HG03196 (cell line): ENCODE results near the gene LIPT2.

Experiments used
- ATAC-seq: cut with Tn5 transposase; IDR thresholded peaks from one replicate; pipeline ENCODE4 v1.9.1; 2021; ENCODE audit not compliant: unreplicated experiment

The LIPT2 gene

DNA sequence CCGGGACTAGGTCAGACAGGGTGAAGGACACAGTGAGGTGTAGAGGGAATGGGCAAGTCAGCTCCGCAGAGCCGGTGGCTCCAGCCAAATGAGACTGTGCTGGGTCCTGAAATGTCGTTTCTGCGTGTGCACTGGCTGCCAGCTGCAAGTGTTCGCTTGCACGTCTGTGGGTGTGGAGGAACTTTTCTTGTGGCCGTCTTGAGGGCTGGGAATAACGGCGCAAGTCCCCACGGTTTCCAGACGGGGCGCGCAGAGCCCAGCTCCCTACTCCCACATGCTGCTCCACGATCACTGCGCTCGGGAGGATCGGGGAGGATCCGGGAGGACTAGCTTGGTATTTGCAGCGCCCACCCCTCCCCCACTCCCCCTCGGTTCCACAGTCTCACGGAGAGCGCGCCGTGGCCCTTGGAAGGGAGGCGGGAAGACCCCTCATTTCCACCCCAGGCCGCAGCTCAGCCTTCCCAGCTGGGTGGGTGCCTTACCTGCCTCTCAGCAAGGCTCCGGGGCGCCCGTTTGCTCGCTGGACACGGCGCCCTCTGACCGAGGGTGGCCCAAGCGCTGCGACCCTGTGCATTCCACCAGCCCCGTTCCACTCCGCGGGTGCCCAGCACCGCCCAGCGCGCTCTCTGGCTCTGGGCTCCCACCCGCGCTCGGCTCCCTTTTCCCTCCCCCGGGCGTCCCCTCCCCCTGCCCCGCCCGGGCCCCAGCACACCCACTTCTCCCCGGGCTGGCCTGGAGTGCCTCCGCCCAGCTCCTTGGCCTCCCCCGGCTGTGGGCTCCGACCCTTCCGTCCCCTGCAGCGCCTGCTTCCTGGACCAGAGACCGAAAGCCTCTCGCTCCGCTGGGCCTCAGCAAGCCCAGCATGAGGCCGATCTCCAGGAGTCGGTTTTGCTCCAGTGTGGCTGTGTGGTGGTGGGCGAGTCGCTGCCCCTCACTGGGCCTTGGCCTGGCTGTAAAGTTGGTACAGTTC is 26.3 kb downstream of the LIPT2 start, which contains the start of gene KCNE3:
Gene KCNE3 (minus strand): TSS at position 634 of the 970 bp plus-strand sequence. CDS start 9,986 bp downstream, outside the sequence.
- no peak for ATAC-seq

DNA sequence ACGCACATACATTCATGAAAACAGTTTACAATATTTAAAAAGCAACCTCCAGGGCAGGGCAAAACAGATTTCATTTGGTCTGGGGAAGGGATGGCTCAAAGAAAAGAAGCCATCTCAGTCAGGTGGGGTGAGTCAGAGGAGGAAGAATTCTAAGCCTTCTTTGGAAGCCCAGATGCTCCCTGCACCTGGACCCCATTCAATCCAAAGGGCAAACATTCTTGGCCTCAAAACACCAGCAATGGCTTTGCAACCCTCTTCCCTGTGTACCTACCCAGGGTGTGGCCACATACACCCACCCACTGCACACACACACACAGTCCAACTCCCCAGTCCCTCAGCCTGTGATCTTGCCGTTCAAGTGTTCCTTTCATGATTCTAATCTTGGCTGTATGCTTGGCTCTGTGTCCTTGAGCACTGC is 28.2 kb downstream of the LIPT2 start:
- ATAC-seq = no peak

DNA sequence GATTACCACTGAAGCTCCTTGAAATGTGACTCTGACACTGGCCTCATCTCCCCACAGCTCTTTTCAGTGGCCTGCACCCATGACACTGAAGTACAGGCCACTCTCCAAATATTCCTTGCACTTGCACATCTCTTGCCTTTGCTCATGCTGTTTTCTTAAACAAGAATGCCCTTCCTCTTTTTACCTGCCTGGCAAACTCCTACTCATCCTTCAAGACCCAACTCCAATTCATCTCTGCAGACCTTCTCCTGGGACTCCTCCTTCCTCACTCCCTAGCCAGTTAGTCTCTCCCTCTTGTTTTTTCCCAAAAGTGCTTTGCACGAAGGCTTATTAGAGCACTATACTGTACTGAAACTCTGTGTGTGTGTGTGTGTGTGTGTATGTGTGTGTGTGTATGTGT is 28.8 kb downstream of the LIPT2 start:
- ATAC-seq = no peak

DNA sequence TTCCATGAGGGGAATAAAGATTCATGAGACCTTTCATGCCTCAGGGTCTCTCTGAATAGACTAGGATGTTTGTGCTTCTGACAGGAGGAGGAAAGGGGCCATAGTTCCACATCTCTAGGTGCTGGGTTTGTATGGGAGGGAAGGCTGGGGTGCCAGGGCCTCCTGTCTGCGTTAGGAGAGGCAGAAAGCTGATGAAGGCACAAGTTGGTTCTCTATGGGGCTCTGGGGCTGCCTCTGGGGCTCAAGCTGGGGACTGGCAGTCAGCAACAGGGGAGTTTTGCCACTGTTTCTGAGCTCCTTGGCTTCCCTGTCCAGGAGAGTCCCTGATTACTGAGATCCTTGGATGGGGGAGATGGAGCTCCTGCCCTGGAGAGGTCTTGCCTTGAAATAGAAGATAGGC is 30.3 kb downstream of the LIPT2 start:
- no peak for ATAC-seq

DNA sequence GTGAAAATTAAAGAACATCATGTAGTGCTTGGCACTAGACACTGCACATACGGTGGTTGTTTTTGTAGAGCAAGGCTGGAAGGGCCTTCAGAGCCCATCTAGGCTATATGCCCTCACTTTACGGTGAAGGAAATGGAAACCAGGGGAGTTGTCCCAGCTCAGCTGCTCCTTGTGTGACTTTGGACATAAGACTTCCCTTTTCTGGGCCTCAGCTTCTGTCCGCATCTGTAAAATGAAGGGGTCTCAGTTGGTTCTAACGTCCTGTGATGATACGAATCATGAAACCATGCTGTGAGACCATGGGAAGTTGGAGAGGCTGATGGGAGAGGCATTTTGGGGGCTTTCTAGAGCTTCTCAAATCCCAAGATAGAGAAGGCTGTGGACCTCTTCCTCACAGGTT is 30.9 kb downstream of the LIPT2 start:
- no peak for ATAC-seq

DNA sequence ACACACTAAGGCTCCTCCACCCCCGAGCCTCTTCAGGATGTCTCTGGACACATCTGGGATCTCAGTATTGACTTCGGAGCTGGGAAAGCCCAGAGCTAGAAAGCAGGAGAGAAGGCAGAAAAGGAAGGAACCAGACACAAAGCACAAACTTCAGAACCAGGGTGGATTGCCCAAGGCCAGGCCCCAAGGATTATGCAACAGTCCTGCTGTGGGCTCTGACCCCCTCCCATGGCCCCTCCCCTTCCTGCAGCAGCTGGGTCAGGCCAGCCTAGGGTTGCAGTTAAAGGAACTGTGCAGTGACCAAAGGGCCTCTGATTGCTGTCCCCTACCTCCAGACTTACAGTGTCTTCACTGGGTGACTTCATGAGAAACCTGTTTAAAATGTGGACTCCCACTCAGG is 31.5 kb downstream of the LIPT2 start:
- ATAC-seq = no peak

DNA sequence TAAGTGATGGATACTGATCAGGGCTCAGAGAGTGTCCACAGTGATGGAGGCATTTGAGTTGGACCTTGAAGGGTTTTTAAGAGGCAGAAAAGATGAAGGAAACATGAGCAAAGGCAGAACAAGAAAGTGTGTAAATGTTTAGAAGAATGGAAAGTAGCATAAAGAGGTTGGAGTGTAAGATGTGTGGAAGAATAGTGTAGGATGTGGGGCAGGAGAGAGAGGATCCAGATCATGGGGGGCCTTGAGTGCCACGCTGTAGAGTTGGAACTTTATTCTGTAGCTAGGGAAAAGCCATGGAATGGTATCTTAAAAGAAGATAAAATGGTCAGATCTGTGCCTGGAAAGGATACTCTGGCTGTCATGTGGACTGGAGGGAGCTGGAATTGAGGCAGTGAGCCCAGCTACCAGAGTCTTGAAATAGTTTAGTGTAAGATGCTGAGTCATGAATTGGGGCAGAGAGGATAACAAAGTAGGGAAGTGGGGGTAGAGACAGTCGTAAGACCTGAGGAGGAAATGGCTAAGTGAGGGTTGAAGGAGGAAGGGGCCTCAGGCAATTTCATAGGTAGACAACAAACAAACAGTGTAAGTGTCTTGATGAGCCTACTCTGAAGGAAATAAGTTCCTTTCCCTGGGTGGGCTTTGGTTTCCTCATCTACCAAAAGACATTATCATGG is 32.9 kb downstream of the LIPT2 start:
- ATAC-seq = no peak

DNA sequence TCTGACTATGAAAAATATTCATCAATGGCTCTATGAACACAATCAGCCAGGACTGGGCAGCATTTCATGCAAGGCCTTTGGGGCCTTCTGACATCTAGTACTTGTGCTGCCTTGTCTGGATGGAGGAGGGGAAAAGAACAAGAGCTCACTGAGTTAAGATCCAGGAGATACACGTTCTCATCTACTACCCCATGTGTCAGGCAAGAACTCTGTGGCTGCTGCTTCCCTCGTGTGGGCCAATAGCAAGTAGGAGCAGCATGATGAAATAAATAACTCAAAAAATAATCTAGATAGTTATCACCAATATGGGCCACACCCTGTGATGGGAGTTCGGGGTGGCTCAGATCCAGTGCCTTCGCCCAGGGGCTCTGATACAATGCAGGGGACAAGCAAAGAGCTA is 33.5 kb downstream of the LIPT2 start:
- ATAC-seq = no peak

DNA sequence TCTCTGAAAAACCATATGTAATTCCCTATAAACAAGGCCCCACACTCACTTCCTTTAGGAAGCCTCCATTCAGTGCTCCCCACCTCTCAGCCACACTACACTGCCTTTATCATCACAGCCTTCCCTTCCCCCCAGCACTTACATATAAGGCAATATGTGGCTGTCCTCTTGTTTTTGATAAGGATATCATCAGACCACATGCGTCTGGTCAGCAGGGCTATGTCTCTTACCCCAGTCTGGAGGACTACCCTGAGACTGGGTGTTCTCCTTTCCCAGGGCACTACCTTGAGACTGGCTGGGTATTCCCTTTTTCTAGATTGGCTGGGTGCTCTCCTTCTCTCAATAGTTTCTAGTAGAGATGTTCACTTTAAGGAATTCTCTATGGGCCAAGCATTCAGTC is 33.9 kb downstream of the LIPT2 start:
- ATAC-seq = no peak

DNA sequence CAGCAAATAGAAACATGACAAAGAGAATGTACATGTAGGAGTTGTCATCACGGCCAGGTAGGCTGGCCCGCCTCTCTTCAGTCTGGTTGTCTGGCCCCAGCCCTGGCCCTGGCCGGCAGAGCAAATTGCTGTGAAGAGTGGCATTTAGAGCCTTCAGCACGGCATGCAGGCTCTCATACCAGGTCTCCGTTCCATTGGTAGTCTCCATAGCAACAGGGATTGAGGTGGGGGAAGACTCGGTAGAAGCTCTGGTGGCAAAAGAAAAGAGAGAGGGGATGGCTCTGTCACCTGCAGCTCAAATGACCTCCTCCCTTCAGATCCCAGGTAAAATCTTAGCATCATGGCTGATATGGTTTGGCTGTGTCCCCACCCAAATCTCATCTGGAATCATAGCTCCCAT is 36.2 kb downstream of the LIPT2 start:
- ATAC-seq = no peak

DNA sequence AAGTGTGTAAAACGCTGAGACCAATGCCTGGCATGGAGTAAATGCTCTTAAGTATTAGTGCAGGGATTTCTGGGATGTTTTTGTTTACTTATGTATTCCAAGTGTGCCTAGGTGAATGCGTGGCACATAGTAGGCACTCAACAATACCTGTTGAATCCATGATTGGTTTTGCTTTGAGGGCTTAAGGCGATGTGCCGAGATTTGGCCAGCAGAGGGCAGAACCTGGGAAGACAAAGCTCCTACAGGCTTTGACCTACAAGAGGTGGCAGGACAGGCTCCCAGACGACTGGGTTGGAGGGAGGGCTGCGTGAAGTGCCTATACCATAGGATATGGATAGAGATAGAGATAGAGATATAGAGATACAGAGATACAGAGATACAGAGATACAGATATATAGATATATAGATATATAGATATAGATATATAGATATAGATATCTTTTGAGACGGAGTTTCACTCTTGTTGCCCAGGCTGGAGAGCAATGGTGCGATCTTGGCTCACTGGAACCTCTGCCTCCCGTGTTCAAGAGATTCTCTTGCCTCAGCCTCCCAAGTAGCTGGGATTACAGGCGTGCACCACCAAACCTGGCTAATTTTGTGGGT is 40.0 kb downstream of the LIPT2 start:
- ATAC-seq = no peak

DNA sequence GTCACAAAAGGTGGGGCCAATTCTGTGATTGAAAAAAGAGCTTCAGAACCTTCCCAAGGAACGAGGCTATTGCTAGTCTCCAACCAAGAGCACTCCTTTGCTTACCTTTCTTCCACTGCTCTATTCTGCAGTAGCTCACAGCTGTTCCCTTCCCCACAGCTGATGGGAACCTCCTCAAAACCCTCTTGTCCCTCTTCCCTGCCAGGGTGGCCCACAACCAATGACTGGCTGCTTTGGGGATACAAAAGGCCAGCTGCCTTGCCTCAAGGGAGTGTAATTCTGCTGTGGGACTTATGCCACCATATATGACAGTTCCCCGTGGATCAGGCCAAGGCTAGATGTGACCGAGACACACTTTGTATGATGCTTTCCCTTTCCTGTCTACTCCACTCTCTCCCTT is 41.2 kb downstream of the LIPT2 start:
- ATAC-seq = no peak

DNA sequence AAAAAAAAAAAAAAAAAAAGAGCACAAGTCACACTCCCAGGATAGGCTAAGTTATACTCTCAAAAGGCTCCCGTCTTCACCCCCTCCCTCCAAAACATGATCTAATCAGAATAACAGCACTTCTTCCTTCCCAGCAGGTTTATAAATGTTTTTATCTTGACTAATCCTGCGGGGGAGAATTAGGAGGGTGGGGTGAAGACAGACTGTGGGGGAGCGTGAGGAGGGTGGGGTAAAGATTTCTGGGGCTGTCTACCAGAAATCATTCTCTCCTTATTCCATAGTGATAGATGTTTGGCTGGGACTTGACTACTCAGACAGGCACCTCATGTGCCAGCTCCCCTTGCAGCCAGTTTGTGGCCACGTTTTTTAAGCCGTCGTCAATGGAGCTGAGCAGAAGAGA is 43.2 kb downstream of the LIPT2 start:
- no peak for ATAC-seq

DNA sequence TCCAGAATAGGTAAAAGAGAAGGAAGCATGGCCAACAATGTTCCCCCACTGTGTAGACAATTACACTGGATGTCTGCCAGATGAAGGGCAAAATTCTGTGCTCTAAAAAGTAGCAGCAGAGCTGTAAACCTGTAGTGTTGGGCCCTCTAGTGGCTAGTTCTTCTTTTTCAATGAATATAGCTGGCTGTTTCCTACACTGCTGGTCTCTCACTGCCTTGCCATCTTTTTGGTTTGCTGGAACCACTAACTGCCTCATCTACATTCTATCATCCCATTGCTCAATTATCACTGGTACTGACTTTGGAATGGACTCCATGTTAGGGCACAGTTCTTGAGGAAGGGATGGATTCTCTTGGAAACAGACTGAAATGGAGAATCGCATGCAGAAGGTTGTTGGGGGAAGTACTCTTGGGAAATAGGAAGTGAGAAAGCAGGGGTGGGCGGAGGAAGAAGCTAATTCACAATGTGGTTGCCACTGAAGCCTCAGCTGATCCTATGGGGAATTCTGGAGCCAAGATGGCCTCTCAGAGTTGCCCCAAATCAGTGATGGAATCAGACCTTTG is 44.1 kb downstream of the LIPT2 start:
- ATAC-seq = peak; percentile 82

DNA sequence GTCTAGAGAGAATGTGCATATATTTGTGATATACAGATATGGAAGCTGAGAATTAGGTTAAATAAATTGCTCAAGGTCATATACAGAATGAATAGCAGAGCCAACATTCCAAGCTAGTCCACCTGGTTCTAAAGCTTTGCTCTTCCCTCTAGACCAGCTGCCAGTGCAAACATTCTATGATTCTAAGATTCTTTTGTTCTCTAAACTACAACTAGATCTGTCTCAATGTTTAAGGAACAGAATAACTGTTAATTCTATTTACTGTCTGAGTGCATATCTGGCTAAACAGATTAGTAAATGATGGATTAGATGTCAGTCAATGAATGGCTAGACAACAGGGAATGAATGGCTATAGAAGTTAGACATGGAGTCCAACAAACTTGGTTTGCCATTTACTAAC is 45.8 kb downstream of the LIPT2 start:
- no peak for ATAC-seq

DNA sequence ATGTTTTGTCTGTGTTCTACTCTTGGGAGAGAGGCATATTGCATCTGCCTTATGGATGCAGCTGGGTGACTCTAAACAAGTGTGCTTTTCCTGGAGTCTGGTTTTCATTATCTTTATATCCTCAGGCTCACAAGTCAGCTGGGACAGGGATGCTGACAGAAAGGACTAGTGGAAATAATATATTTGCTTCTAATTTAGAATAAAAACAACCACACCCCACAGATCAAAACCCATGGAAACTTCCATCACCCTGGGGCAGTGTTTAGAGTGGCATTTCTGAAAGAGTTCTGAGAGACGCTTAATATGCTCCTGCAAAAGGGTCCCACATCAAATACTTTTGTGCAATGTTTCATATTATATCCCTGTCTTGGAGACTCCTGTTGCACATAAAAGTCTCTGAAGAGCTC is 47.0 kb downstream of the LIPT2 start:
- ATAC-seq = no peak

DNA sequence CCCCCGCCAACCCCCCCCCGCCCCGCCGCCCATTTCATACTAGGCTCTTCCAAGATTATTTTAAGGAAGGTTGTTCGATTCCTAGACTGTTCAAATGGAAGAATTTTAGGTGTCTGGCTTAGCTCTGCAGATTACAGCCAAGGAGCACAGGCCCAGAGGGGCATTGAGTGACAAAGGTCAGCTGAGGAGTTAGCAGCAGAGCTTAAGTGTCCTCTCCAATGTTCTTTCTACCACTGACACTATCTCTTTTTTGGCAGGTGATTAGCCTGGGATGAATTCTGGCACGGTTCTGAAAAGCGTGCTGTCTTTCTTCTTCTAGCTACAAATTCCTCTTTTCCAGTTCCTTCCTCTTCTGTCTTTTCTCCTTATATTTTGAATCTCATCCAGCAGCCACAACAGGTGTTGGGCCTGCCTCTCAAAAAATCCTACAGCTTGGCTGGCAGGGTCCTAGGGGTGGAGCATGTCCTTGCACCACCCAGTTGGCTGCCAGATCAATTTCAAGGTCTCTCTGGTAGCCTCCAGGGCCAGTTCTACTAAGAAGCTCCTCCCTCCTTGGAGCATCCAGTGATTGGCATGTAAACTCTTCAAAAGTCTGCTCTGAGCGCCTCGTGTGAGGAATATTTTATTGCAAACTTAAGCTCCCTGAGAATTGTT is 49.2 kb downstream of the LIPT2 start:
- ATAC-seq = no peak

DNA sequence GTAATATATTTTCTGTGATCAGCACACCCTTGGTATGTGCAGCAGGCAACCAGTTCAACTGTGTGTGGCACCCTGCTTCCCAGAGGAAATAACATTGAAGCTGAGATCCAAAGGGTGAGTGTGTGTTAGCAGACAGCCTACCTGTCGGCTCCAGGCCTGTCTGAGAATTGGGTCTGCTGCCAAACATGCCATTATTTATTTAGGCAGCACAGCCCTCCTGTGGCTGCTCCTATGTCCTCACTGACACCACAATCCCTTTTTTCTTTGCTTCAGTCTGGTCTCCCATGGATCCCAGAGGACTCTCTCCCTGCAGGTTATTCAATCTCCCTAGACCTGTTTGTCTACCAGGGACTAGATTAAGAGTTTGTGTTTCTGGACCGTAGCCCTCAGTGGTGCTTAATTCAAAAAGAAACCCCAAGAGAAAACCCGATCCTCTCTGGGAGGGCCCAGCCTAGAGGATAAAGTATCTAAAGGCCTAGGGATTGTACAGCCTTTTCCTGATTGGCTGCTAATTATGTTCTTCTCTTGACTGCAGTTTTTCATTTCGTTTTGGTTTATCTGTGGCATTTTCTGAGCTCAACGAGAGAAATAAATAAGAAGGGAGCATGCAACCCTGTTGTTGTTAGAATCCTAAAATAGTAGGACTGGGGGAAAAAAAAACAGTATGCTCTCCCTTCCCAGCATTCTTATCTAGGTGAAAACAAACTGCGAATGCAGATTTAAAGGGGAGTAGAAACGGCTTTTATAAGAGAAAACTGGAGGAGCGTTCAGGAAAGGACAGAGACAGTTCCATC is 50.3 kb downstream of the LIPT2 start:
- ATAC-seq = no peak

DNA sequence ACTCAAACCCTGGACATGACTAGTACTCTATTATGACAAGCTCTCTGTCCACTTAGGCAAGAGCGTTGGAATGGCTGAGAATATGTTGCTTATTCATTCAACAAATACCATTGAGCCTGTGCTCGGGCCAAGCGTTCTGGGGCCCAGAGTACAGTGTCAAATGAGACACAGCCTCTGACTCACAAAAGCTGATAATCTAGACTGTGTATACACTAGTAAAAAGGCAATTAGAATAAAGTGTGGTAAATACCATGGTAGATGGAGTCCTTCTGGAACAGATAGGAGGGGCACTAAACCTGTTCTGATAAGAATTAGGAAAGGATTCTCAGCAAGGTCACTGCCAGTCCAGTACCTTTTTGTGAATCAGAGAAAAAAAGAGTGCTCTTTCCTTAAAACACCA is 50.9 kb downstream of the LIPT2 start:
- no peak for ATAC-seq
